Measurements from ENCODE around the gene KIAA1328. TPM values are rescaled to one million over a fixed set of nuclear protein-coding genes. Genes with fewer than 3 reads are reported as not detected.
"Not testable (repeated sequence)": the region's sequence is repeated elsewhere in the genome, so short reads cannot be mapped to it uniquely, and the experiment has no call there.

The KIAA1328 gene
- total RNA-seq, 1 donor from 2014 or later: 18.1 TPM

DNA sequence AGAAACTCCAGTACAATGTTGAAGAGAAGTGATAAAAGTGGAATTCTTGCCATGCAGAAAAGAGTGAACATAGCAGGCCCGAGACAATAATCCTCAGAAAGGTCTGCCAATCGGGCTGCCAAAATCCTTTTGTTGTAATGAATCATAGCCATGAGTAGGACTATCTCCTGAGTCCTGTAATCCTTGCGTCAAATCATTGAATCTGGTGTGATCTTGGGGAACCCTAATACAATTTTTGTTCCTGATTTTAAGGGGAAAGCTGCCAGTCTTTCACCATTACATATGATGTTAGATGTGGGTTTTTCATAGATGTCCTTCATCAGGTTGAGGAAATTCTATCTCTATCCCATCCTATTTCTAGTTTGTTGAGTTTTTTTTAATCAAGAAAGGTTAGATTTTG lies 2.4 kb upstream of the KIAA1328 start:
- DNase-seq: no peak

GRCh38 chr18:36828157-36828629 lies 734 bp upstream of the KIAA1328 start:
- peak; percentile 50 for DNase-seq

- DNase-seq: no peak
Measured at GRCh38 chr18:36829362-36830157, 633 bp downstream of the KIAA1328 start.

GRCh38 chr18:36830158-36830495 lies 1.2 kb downstream of the KIAA1328 start:
- DNase-seq: no peak

- no peak for DNase-seq
Measured at GRCh38 chr18:36831139-36831538, 2.2 kb downstream of the KIAA1328 start.

GRCh38 chr18:36833120-36833519 lies 4.2 kb downstream of the KIAA1328 start:
- no peak for DNase-seq

DNA sequence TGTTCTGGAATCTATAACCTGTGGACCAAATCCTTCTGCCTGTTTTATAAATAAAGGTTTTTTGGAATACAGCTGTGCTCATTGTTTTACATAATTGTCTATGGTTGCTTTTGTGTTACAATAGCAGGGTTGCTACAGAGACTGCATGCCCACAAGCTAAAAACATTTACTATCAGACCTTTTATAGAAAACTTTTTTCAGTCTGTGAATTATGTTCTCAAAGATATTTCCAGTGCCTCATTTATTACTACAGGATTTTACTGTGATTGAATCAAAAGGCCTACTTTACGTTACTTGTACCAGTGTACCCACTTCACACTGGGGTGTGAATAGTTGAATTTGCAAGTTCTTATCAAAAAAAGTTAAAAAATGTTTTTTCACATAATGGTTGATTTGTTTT lies 7.0 kb downstream of the KIAA1328 start:
- DNase-seq: no peak

DNA sequence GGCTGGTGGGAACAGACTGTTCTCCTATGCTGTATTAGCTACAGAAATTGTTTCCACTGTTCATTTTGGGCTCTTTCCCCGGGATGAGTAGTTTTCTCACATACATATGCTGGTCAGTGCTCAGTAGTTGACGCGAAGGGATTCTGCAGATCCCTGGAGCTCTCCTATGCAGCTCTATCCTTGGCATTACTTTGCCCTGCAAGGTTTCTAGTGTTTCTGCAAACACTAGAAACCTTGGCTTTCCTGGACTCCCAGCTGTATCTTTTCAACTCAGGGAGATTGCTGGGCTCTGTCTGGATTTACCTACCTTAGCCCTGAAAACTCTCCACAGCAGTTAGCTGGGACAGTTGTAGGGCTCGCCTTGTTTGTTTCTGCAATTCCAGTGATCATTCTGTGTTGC lies 10.9 kb downstream of the KIAA1328 start:
- DNase-seq: no peak

DNA sequence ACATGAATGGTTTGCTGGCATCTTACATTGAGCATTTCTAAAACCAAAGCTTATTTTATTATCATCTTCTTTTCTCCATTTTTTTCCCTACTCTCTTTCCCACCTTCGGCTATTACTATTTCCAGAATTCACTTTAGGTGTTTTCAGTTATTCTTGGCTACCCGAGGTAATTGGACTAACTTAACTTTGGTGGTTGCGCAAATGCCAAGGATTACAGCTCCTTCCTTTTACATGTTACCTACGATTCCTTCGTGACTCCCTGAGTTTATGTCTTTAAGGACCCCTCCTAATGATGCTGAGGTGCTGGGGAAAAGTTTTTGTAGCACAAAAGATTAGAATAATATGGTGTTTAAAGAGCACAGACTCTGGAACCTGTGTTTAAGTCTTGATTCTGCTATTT lies 14.3 kb downstream of the KIAA1328 start:
- no peak for DNase-seq

DNA sequence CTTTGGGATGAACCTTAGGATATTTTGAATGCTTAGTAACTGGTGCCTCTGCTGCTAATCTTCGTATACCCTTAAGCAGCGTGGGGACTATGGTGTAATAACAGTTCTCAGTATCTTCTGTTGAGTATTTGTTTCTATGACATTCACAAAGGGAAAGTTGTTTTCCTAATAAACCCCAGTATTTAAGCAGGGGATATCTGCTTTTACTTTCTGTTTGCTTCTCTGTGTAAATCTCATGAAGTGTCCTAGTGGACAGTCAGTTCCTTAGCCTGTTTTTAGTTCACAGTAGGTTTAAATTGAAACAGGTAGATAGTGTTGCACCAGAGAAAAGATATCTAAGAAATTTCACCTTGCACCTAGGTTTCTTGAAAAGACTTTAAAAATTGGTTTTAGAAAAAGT lies 14.9 kb downstream of the KIAA1328 start:
- no peak for DNase-seq

DNA sequence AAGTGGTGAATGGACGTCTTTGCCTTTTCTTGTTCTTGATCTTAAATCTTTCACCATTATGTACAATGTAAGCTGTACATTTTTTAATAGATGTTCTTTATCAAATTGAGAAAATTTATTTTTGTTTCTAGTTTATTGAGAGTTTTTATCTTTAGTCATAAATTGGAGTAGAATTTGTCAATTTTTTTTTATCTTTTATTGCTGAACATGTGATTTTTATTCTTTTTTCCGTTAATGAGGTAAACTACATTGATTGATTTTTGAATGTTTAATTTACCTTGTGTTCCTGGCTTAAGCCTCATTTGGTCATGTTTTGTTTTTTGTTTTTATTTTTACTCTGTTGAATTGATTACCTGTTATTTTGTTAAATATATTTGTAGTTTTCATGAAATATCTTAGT lies 19.7 kb downstream of the KIAA1328 start:
- DNase-seq: no peak

GRCh38 chr18:36849288-36850006 lies 20.5 kb downstream of the KIAA1328 start:
- DNase-seq: no peak

DNA sequence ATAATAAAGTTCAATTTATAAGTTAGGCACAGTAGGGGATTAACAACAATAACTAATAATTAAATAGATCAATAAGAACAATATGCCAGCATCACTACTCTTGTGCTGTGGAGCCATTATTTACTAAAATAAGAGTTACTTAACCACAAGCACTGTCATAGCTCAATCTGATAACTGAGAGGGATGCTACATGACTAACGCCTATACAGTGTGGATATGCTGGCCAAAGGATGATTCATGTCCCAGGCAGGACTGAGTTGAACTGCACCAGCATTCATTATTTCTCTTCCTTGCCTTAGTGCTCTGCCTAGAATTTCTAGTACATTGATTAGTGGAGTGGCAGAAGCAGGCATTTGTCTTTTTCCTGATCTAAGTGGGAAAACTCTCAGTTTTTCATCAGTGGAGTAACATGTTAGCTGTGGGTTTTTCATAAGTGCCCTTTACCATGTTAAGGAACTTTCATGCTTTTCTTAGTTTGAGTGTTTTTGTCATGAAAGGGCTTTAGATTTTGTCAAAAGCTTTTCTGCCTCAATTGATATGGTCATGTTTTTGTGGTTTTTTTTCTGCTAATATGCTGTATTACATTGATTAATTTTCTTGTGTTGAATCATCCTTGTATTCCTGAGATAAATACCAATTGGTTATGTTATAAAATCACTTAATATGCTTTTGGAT lies 21.7 kb downstream of the KIAA1328 start:
- no peak for DNase-seq

- DNase-seq: no peak
Measured at GRCh38 chr18:36851202-36851590, 22.3 kb downstream of the KIAA1328 start.

- DNase-seq: no peak
Measured at GRCh38 chr18:36856815-36857214, 27.9 kb downstream of the KIAA1328 start.

- DNase-seq: no peak
Measured at GRCh38 chr18:36862182-36862581, 33.3 kb downstream of the KIAA1328 start.

DNA sequence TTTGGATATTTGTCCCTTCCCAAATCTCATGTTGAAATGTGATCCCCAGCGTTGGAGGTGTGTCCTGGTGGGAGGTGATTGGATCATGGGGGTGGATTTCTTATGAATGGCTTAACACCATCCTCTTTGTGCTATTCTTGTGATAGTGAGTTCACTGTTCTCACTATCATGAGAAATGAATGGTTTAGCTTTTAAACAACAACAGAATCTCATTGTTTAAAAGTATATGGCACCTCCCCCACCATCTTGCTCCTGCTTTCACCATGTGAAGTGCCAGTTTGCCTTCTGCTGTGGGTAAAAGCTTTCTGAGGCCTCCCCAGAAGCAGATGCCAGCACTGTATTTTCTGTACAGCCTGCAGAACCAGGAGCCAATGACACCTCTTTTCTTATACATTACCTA lies 38.1 kb downstream of the KIAA1328 start:
- DNase-seq: no peak

DNA sequence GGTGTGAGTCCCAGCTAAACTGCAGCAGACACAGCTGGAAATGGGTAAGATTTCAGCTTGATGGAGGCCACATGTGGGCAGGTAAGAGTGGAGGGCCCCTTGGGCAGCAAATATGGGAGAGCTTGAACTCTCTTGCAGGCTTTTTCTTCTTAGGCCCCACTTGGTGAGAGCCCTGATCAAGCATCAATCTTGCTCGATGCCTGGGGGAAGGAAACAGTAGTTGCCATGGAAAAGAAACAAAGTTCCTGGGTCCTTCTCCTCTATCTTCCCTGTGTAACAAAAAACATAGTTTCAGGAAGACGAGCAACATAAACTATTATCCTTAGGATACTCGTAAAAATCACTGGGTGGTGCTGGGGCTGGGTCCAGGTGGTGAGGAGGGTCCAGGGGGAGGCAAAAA lies 42.9 kb downstream of the KIAA1328 start:
- DNase-seq: no peak

- no peak for DNase-seq
Measured at GRCh38 chr18:36872329-36872728, 43.4 kb downstream of the KIAA1328 start.

DNA sequence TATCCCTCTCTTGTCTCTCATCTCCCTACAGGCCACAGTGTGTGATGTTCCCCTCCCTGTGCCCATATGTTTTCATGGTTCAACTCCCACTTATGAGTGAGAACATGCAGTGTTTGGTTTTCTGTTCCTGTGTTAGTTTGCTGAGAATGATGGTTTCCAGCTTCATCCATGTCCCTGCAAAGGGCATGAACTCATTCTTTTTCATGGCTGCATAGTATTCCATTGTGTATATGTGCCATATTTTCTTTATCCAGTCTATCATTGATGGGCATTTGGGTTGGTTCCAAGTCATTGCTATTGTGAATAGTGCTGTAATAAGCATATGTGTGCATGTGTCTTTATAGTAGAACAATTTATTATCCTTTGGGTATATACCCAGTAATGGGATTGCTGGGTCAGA lies 44.9 kb downstream of the KIAA1328 start:
- DNase-seq: not testable (repeated sequence)

GRCh38 chr18:36879796-36880195 lies 50.9 kb downstream of the KIAA1328 start:
- DNase-seq: not testable (repeated sequence)

GRCh38 chr18:36885981-36886380 lies 57.1 kb downstream of the KIAA1328 start:
- no peak for DNase-seq

- DNase-seq: no peak
Measured at GRCh38 chr18:36887114-36887513, 58.2 kb downstream of the KIAA1328 start.

All from tongue (tissue), 2 donors.